HepG2 (cell line): Measurements from ENCODE around the gene RASSF6. TPM values are rescaled to one million over a fixed set of nuclear protein-coding genes. Genes with fewer than 3 reads are reported as not detected.

Source experiments
- ARID3A ChIP-seq: IDR thresholded peaks from 2 replicates; pipeline ENCODE4 v1.6.1; 2012; ENCODE audit warnings: low read depth, low read length, improper control_type of control experiment
- ASH2L ChIP-seq: fragments of 300-600, 200-600 bp; sonication (generic); IDR thresholded peaks from 2 replicates; pipeline ENCODE4 v1.7.0; 2017; ENCODE audit warnings: low read depth, mild to moderate bottlenecking, moderate library complexity, mixed read lengths, low read length; ENCODE audit not compliant: insufficient read length
- EP300 ChIP-seq, 3 experiments: sonication (generic) in 1 of 3; formaldehyde crosslinking in 1 of 3; IDR thresholded peaks; 2 replicates each; pipeline versions ENCODE4 v1.5.1 to v1.6.1; 2011 to 2020; ENCODE audit warnings: low read depth in 2 of 3, low read length in 2 of 3, borderline replicate concordance in 1 of 3, improper control_type of control experiment in 1 of 3, mild to moderate bottlenecking in 1 of 3, missing genetic modification reagents in 1 of 3, moderate library complexity in 1 of 3
- GPN1 ChIP-seq: sonication (generic); formaldehyde crosslinking; IDR thresholded peaks from 2 replicates; pipeline ENCODE4 v1.5.1; 2020; ENCODE audit warnings: missing genetic modification reagents, borderline replicate concordance
- IKZF5 ChIP-seq: IDR thresholded peaks from 2 replicates; pipeline ENCODE4 v1.6.1; 2018; ENCODE audit warnings: missing genetic modification reagents, mild to moderate bottlenecking, missing compliant biosample characterization
- KAT8 ChIP-seq: IDR thresholded peaks from 2 replicates; pipeline ENCODE4 v1.6.1; 2016; ENCODE audit warnings: missing genetic modification reagents, missing compliant biosample characterization
- MEF2D ChIP-seq: sonication (generic); formaldehyde crosslinking; IDR thresholded peaks from 2 replicates; pipeline ENCODE4 v1.5.1; 2020; ENCODE audit warnings: mild to moderate bottlenecking, missing genetic modification reagents
- MNT ChIP-seq: fragments of 450-650 bp; IDR thresholded peaks from 2 replicates; pipeline ENCODE4 v1.6.1; 2016
- PRDM4 ChIP-seq: sonication (generic); formaldehyde crosslinking; IDR thresholded peaks from 2 replicates; pipeline ENCODE4 v1.9.0; 2021; ENCODE audit warnings: missing genetic modification reagents, borderline replicate concordance
- RCOR2 ChIP-seq: IDR thresholded peaks from 2 replicates; pipeline ENCODE4 v1.6.1; 2016; ENCODE audit warnings: missing biosample characterization, missing genetic modification reagents
- RFX5 ChIP-seq: IDR thresholded peaks from 2 replicates; pipeline ENCODE4 v1.6.1; 2011; ENCODE audit warnings: low read depth, low read length, improper control_type of control experiment
- TEAD3 ChIP-seq: optimal IDR thresholded peaks from 2 replicates; pipeline ENCODE3; 2016; ENCODE audit warnings: borderline replicate concordance
- ZBTB3 ChIP-seq: sonication (generic); formaldehyde crosslinking; IDR thresholded peaks from 2 replicates; pipeline ENCODE4 v1.4.0; 2020; ENCODE audit warnings: low read depth, mild to moderate bottlenecking, moderate library complexity, missing genetic modification reagents, borderline replicate concordance
- ZBTB46 ChIP-seq: sonication (generic); formaldehyde crosslinking; IDR thresholded peaks from 2 replicates; pipeline ENCODE4 v1.4.0; 2020; ENCODE audit warnings: mild to moderate bottlenecking, missing genetic modification reagents, borderline replicate concordance
- ZNF580 ChIP-seq: IDR thresholded peaks from 2 replicates; pipeline ENCODE4 v1.6.1; 2016; ENCODE audit warnings: low read depth, borderline replicate concordance
- ZNF724P ChIP-seq: sonication (generic); formaldehyde crosslinking; IDR thresholded peaks from 2 replicates; pipeline ENCODE4 v1.8.0; 2022; ENCODE audit warnings: missing genetic modification reagents, borderline replicate concordance
- ZNF816 ChIP-seq: sonication (generic); formaldehyde crosslinking; IDR thresholded peaks from 2 replicates; pipeline ENCODE4 v1.8.0; 2022; ENCODE audit warnings: missing genetic modification reagents, mild to moderate bottlenecking, borderline replicate concordance
- polyA plus RNA-seq, 8 experiments: library from polyadenylated mRNA; depleted of rRNA in 3 of 8; stranded (reverse) in 7 of 8; unstranded in 1 of 8; fragments of >200 nt; fragmentation: Illumina TruSeq in 4 of 8; extraction: Trizol in 4 of 8; gene quantifications; 2 replicates each; pipeline versions ENCODE4 v1.2.1 to v1.2.3, GENCODE V29; 2011 to 2016; ENCODE audit warnings: low read depth in 4 of 8, missing spikeins in 1 of 8, mixed read lengths in 1 of 8; ENCODE audit not compliant: insufficient read depth in 1 of 8
- total RNA-seq, 5 experiments: library from RNA; depleted of rRNA; stranded (reverse); fragments of >200 nt; fragmentation: Illumina TruSeq; extraction: Trizol; gene quantifications; 2 replicates each; pipeline ENCODE4 v1.2.3, GENCODE V29; 2016; ENCODE audit warnings: low read depth in 1 of 5

RASSF6 gene
- total and polyA plus RNA-seq, 2 of the 13 experiments (the other 11 are each of a cell fraction or from before 2014, with no cell fraction given): 0.03 to 0.11 TPM

- TF ChIP-seq ZBTB3 (CRISPR knock-in tag) (no peak), TEAD3 (CRISPR knock-in tag) (no peak), MEF2D (CRISPR knock-in tag) (no peak), ZNF724P (CRISPR knock-in tag) (no peak), KAT8 (CRISPR knock-in tag) (no peak), RFX5 (no peak), ASH2L (no peak), RCOR2 (CRISPR knock-in tag) (0 out of 2 replicates have a peak, but pooled peaks have one; percentile 27), IKZF5 (no peak), MNT (no peak), PRDM4 (no peak), ZBTB46 (CRISPR knock-in tag) (no peak), ZNF816 (no peak), GPN1 (no peak), ARID3A (no peak), EP300 (IDR thresholded peaks at IDR 0.05; ENCODE audit: low read depth in 2 of 2, low read length in 2 of 2) (peak in 1 of 2 experiments; percentile 67; a peak in 1 of 4 replicates), EP300 (CRISPR knock-in tag; IDR thresholded peaks at IDR 0.05; ENCODE audit: borderline replicate concordance) (no peak; the same call in 1 of the 2 replicates), ZNF580 (CRISPR knock-in tag) (no peak)
Measured at GRCh38 chr4:73608689-73609594, 11.3 kb downstream of the RASSF6 start (continued).
